GM06990 (cell line): ENCODE results near the gene RPTOR.

Experiments used
- DNase-seq: peaks from one replicate; pipeline ENCODE4 v3.0.0-alpha.2; 2011; ENCODE audit not compliant: insufficient read length; ENCODE audit errors: extremely low read depth
- H3K27me3 ChIP-seq: replicated peaks from 2 replicates; pipeline ENCODE4 v1.6.0; 2011; ENCODE audit warnings: low read length; ENCODE audit not compliant: control insufficient read depth, insufficient read depth
- H3K36me3 ChIP-seq: 2 replicates; pipeline ENCODE4 v1.5.1; 2011; ENCODE audit warnings: low read length; ENCODE audit not compliant: control insufficient read depth, insufficient read depth
- H3K4me3 ChIP-seq: replicated peaks from 2 replicates; pipeline ENCODE4 v1.5.1; 2011; ENCODE audit warnings: low read depth, mild to moderate bottlenecking, control low read depth, low read length
- TF ChIP-seq, protein P1 (sequence below): IDR thresholded peaks from 2 replicates; pipeline ENCODE4 v1.5.1; 2011; ENCODE audit warnings: low read length, control low read depth, mild to moderate bottlenecking, inconsistent platforms; ENCODE audit not compliant: insufficient read depth, poor library complexity, severe bottlenecking

Gene RPTOR

DNA sequence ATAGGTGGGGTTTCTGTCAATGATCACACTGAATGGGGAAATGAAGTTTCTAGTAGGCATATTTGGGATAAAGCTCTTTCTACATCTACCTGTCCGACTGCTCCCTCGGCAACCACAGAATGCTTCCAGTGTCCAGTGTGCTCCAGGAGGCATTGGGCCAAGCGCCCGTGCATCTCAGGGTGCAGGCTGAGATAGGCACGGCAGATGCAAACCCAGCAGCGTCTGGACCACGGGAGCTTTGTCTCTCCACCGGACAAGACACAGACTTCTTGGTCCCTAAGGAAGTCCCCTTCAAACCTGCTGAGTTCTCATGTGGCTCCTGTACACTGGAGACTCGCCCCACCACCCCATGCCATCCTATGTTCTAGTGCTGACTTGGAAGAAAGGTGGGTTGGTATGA is 202.8 kb downstream of the RPTOR start:
- Histone ChIP-seq H3K4me3 (no peak overlapping the region), H3K27me3 (no peaks in the 10 kb centered on the region), H3K36me3 (no peaks in the 10 kb centered on the region; the same call in 1 of the 2 replicates)
- TF ChIP-seq, protein P1, sequence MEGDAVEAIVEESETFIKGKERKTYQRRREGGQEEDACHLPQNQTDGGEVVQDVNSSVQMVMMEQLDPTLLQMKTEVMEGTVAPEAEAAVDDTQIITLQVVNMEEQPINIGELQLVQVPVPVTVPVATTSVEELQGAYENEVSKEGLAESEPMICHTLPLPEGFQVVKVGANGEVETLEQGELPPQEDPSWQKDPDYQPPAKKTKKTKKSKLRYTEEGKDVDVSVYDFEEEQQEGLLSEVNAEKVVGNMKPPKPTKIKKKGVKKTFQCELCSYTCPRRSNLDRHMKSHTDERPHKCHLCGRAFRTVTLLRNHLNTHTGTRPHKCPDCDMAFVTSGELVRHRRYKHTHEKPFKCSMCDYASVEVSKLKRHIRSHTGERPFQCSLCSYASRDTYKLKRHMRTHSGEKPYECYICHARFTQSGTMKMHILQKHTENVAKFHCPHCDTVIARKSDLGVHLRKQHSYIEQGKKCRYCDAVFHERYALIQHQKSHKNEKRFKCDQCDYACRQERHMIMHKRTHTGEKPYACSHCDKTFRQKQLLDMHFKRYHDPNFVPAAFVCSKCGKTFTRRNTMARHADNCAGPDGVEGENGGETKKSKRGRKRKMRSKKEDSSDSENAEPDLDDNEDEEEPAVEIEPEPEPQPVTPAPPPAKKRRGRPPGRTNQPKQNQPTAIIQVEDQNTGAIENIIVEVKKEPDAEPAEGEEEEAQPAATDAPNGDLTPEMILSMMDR = no peak
- DNase-seq = no peak

DNA sequence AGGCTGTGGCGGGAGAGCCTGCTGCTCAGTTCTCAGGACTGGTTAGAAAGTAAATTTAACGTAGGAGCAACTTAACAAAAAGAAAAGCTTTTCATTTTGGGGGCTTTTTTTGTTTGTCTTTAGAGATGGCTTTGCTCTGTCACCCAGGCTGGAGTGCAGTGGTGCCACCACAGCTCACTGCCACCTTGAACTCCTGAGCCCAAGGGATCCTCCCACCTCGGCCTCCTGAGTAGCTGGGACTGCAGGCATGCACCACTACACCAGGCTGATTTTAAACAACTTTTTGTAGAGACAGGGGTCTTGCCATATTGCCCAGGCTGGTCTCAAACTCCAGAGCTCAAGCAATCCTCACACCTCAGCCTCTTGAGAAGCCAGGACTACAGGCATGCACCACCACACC is 205.0 kb downstream of the RPTOR start:
- Histone ChIP-seq H3K27me3 (no peaks in the 10 kb centered on the region), H3K4me3 (no peak overlapping the region), H3K36me3 (peaks cover 2% of the 10 kb centered on the region)
- TF ChIP-seq, protein P1 = no peak
- no peak for DNase-seq

DNA sequence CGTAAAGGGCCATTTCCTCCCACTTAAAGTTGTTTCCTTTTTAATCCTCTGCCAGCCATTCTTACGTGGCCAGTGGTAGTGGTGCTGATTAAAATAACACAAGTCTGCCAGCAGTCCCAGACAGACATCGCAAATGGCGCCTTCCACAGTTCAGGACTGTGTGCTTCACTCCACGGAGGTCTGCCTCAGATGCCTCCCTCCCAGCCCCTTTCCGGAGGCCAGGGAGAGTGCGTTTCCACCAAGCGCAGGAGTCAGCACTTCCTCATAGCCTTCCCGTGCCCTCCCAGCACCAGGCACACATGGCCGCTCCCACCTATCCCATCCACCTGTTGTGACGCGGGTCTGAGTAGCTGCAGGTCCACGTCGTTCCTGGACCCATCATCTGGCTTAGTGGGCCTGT is 205.6 kb downstream of the RPTOR start:
- Histone ChIP-seq H3K4me3 (no peak overlapping the region), H3K36me3 (peaks cover 2% of the 10 kb centered on the region), H3K27me3 (no peaks in the 10 kb centered on the region)
- TF ChIP-seq, protein P1 = no peak
- DNase-seq = no peak

DNA sequence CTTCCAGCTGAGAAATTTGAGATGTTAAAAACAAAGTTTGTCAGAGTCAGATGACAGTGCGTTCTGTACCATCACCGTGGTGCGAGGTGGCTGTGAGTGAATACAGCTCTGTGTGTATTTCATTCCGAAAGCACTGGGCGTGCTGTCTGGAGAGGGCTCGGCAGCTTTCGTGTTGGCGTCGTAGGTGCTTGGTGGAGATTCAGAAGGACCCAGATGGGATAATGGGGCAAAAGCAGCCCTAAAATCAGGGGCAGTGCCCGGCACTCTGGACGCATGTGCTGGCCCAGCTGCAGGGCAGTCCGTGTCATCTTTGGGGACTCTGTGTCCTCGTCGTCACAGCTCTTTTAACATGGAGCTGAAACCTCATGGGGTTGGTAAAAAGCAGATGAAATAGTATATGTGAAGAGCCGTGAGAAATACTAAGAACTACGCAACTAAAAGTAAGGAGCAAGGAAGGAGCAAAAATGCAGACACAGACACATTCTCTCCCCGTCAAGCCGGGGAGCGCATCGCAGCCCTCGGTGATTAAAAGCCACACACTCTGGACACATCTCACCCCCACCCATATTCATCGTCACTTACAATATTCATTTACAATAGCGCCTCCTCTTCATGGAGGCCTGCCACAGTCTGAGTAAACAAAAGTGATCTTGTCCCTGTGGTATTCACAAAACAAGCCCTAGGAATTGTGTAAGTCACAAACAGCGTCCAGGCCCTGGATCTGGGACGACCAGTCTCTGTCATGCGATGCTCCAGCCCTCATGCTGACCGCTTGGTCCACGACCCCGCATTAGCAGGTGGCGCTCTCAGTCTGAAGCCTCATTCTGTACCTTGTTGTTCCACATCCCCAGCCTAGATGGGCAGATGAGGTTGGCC is 206.7 kb downstream of the RPTOR start:
- H3K36me3 ChIP-seq = peaks cover 5% of the 10 kb centered on the region
- no peaks in the 10 kb centered on the region for H3K27me3 ChIP-seq
- no peak overlapping the region for H3K4me3 ChIP-seq
- DNase-seq = no peak
- TF ChIP-seq, protein P1 = no peak

DNA sequence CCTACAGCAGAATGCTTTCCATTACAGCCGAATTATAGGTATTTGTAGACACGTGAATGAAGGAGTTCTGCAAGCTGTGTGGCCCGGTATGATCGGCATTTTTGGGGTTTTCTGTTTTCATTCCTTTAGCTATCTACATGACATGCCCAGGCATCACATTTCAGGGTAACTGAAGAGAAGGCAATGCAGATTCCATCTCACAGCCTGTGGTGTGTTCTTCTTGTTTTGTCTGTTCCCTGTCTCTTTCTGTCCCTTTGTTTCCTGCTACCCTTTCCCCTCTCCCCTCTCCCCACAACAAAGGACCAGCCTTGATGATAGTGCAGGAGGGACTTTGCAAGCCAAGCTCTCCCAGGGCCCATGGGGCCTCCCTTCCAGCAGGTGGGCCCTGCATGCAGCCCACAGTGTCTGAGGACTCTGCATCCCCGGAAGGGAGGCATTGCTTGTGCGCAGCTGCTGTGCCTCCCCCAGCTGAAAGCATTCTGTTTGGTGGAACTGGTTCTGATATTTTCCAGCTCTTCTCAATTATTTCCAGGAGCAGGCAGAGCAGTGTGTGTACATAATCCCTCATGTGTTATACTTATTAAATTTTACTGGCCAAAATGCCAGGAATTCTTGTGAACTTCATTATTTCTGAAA is 207.4 kb downstream of the RPTOR start:
- Histone ChIP-seq H3K36me3 (peaks cover 5% of the 10 kb centered on the region), H3K4me3 (no peak overlapping the region), H3K27me3 (no peaks in the 10 kb centered on the region)
- TF ChIP-seq, protein P1 = no peak
- no peak for DNase-seq
